Osteoblast (primary cell): ENCODE results near the gene MATCAP1. TPM values are rescaled to one million over a fixed set of nuclear protein-coding genes. Genes with fewer than 3 reads are reported as not detected.

Source experiments
- DNase-seq: peaks from one replicate; pipeline ENCODE4 v3.0.0; 2011; ENCODE audit warnings: low spot score, mixed read lengths; ENCODE audit not compliant: insufficient read length; ENCODE audit errors: missing footprints
- H2AFZ ChIP-seq: 2 replicates; pipeline ENCODE4 v1.6.0; 2011; ENCODE audit warnings: mild to moderate bottlenecking, low read length
- H3K27ac ChIP-seq: 2 replicates; pipeline ENCODE4 v1.5.1; 2011; ENCODE audit warnings: mild to moderate bottlenecking, low read depth, low read length, moderate library complexity
- H3K27me3 ChIP-seq: 2 replicates; pipeline ENCODE4 v1.6.0; 2012; ENCODE audit warnings: mild to moderate bottlenecking, control low read depth, inconsistent platforms, low read length, moderate library complexity; ENCODE audit not compliant: insufficient read depth
- H3K36me3 ChIP-seq: 2 replicates; pipeline ENCODE4 v1.5.1; 2011; ENCODE audit warnings: mild to moderate bottlenecking, low read length, control low read depth, moderate library complexity; ENCODE audit not compliant: insufficient read depth
- H3K4me1 ChIP-seq: 2 replicates; pipeline ENCODE4 v1.5.1; 2011; ENCODE audit warnings: mild to moderate bottlenecking, low read length, control low read depth, moderate library complexity; ENCODE audit not compliant: insufficient read depth
- H3K4me2 ChIP-seq: 2 replicates; pipeline ENCODE4 v1.6.0; 2011; ENCODE audit warnings: mild to moderate bottlenecking, low read length; ENCODE audit not compliant: insufficient read depth
- H3K4me3 ChIP-seq: fragments of 200-600 bp; sonication (generic); 3 replicates; pipeline ENCODE4 v1.5.1; 2012; ENCODE audit warnings: mild to moderate bottlenecking, low read length, inconsistent platforms; ENCODE audit not compliant: insufficient read depth
- H3K79me2 ChIP-seq: 2 replicates; pipeline ENCODE4 v1.6.0; 2012; ENCODE audit warnings: mild to moderate bottlenecking, low read length, control low read depth, inconsistent platforms; ENCODE audit not compliant: insufficient read depth
- H3K9me3 ChIP-seq: 2 replicates; pipeline ENCODE4 v1.5.1; 2011; ENCODE audit warnings: low read depth, low read length, control low read depth
- H4K20me1 ChIP-seq: 2 replicates; pipeline ENCODE4 v1.6.0; 2012; ENCODE audit warnings: mild to moderate bottlenecking, low read length, control low read depth; ENCODE audit not compliant: insufficient read depth
- CTCF ChIP-seq: IDR thresholded peaks from 2 replicates; pipeline ENCODE4 v1.5.1; 2011; ENCODE audit warnings: mild to moderate bottlenecking, low read depth, low read length, moderate library complexity; ENCODE audit errors: extremely low read depth
- small RNA-seq: library from RNA; depleted of rRNA; stranded (forward); fragments of <200 nt; gene quantifications from one replicate; pipeline ENCODE3, GENCODE V24; 2012
- total RNA-seq: library from RNA; depleted of rRNA; stranded (reverse); fragments of >200 nt; gene quantifications from 2 replicates; pipeline ENCODE4 v1.2.3, GENCODE V29; 2012

MATCAP1 gene
- total RNA-seq, 1 donor: 3.6 TPM

- H3K27me3 ChIP-seq: no peaks in the 10 kb centered on the region
- H3K79me2 ChIP-seq: no peaks in the 10 kb centered on the region
- no peak overlapping the region for H2AFZ ChIP-seq
- H3K9me3 ChIP-seq: no peaks in the 10 kb centered on the region
- no peak overlapping the region for H3K27ac ChIP-seq
- H3K4me1 ChIP-seq: no peaks in the 10 kb centered on the region
- peaks cover under 1% of the 10 kb centered on the region for H4K20me1 ChIP-seq
- no peak overlapping the region for H3K4me2 ChIP-seq
- TF ChIP-seq CTCF: no peak
- DNase-seq: no peak
- H3K36me3 ChIP-seq: peaks cover 72% of the 10 kb centered on the region
- H3K4me3 ChIP-seq: no peak overlapping the region
Observed at GRCh38 chr16:67137605-67138004, 46.2 kb downstream of the MATCAP1 start.

GRCh38 chr16:67129422-67129821 is 54.3 kb downstream of the MATCAP1 start:
- H3K27me3 ChIP-seq: no peaks in the 10 kb centered on the region
- no peak overlapping the region for H3K27ac ChIP-seq

GRCh38 chr16:67128887-67129286 is 54.9 kb downstream of the MATCAP1 start:
- no peak for TF ChIP-seq CTCF
- Histone ChIP-seq H3K4me3 (no peak overlapping the region), H4K20me1 (peaks cover 8% of the 10 kb centered on the region), H2AFZ (no peak overlapping the region), H3K27ac (no peak overlapping the region), H3K27me3 (no peaks in the 10 kb centered on the region), H3K36me3 (peaks cover 40% of the 10 kb centered on the region), H3K79me2 (peaks cover 4% of the 10 kb centered on the region), H3K4me2 (no peak overlapping the region), H3K9me3 (no peaks in the 10 kb centered on the region), H3K4me1 (no peaks in the 10 kb centered on the region)
- DNase-seq: no peak

More at GRCh38 chr16:67129422-67129821, 54.3 kb downstream of the MATCAP1 start:
- H3K4me1 ChIP-seq: no peaks in the 10 kb centered on the region
- H3K9me3 ChIP-seq: no peaks in the 10 kb centered on the region
- peaks cover 46% of the 10 kb centered on the region for H3K36me3 ChIP-seq
- DNase-seq: no peak
- H3K4me3 ChIP-seq: no peak overlapping the region
- peaks cover 5% of the 10 kb centered on the region for H4K20me1 ChIP-seq
- TF ChIP-seq CTCF: no peak
- no peak overlapping the region for H3K4me2 ChIP-seq
- peaks cover 2% of the 10 kb centered on the region for H3K79me2 ChIP-seq
- no peak overlapping the region for H2AFZ ChIP-seq

GRCh38 chr16:67128417-67128816 is 55.3 kb downstream of the MATCAP1 start:
- no peak for DNase-seq
- Histone ChIP-seq H3K36me3 (peaks cover 39% of the 10 kb centered on the region), H4K20me1 (peaks cover 10% of the 10 kb centered on the region), H3K27me3 (no peaks in the 10 kb centered on the region), H2AFZ (no peak overlapping the region), H3K79me2 (peaks cover 6% of the 10 kb centered on the region), H3K27ac (no peak overlapping the region), H3K4me3 (no peak overlapping the region), H3K4me2 (no peak overlapping the region), H3K4me1 (no peaks in the 10 kb centered on the region), H3K9me3 (no peaks in the 10 kb centered on the region)
- no peak for TF ChIP-seq CTCF

Small RNA genes within 50 kb of the gene (small RNA-seq; reads per million reads assigned to genes)
- 4.3 reads per million, percentile 85 among the genes with 10 or more reads in this experiment for gene MIR328

Other genes with a start within 250 kb of the MATCAP1 start
- 90.8 and 97.4 TPM in 2 replicates for gene CIAO2B, start 249.6 kb downstream of the MATCAP1 start, total RNA-seq
- gene CES2, start 248.4 kb downstream of the MATCAP1 start, total RNA-seq: 38.6 and 42.3 TPM in 2 replicates
- gene CES3, start 222.7 kb downstream of the MATCAP1 start, total RNA-seq: 0.29 TPM in 1 of 2 replicates, not detected in the other
- gene CES4A, start 195.4 kb downstream of the MATCAP1 start, total RNA-seq: 1.5 and 1.8 TPM in 2 replicates
- gene CBFB, start 154.8 kb downstream of the MATCAP1 start, total RNA-seq: 61.3 and 63.0 TPM in 2 replicates
- gene PHAF1, start 74.0 kb downstream of the MATCAP1 start, total RNA-seq: 13.8 and 17.1 TPM in 2 replicates
- 54.8 and 58.6 TPM in 2 replicates for gene B3GNT9, start 33.0 kb downstream of the MATCAP1 start, total RNA-seq
- 19.2 and 19.5 TPM in 2 replicates for gene TRADD, start 24.1 kb downstream of the MATCAP1 start, total RNA-seq
- 12.7 and 15.6 TPM in 2 replicates for gene FBXL8, start 24.0 kb downstream of the MATCAP1 start, total RNA-seq
- gene HSF4, start 19.2 kb downstream of the MATCAP1 start, total RNA-seq: 5.8 and 8.5 TPM in 2 replicates
- 9.1 and 10.9 TPM in 2 replicates for gene NOL3, start 13.4 kb downstream of the MATCAP1 start, total RNA-seq
- not detected in 2 replicates for gene EXOC3L1, start 6.2 kb upstream of the MATCAP1 start, total RNA-seq
- 51.9 and 56.5 TPM in 2 replicates for gene E2F4, start 8.2 kb upstream of the MATCAP1 start, total RNA-seq
- 0.29 and 0.36 TPM in 2 replicates for gene ELMO3, start 15.2 kb upstream of the MATCAP1 start, total RNA-seq
- gene TMEM208, start 43.2 kb upstream of the MATCAP1 start, total RNA-seq: 22.4 and 25.3 TPM in 2 replicates
- 27.4 and 28.2 TPM in 2 replicates for gene FHOD1, start 63.5 kb upstream of the MATCAP1 start, total RNA-seq
- 2.9 and 3.6 TPM in 2 replicates for gene SLC9A5, start 65.0 kb upstream of the MATCAP1 start, total RNA-seq
- gene PLEKHG4, start 95.6 kb upstream of the MATCAP1 start, total RNA-seq: 31.8 and 41.6 TPM in 2 replicates
- gene KCTD19, start 142.8 kb upstream of the MATCAP1 start, total RNA-seq: not detected in 2 replicates
- not detected in 2 replicates for gene LRRC36, start 142.9 kb upstream of the MATCAP1 start, total RNA-seq
- 0.59 and 0.72 TPM in 2 replicates for gene TPPP3, start 209.5 kb upstream of the MATCAP1 start, total RNA-seq
- gene ZDHHC1, start 232.5 kb upstream of the MATCAP1 start, total RNA-seq: 9.0 and 13.3 TPM in 2 replicates
- not detected in 2 replicates for gene HSD11B2, start 247.2 kb upstream of the MATCAP1 start, total RNA-seq